Stimulated activated naive CD8-positive, alpha-beta T cell treated with anti-CD3 and anti-CD28 coated beads, Interleukin-15, Interleukin-2, amounts not matched to agents 100 U/mL and 50 U/mL, for 24 hours (primary cell): ENCODE data around the gene CD226.

Source experiments
- ATAC-seq: fragments of 150-1000 bp; cut with Tn5 transposase; one replicate; pipeline ENCODE4 v1.10.0; 2021
- DNase-seq: peaks from one replicate; pipeline ENCODE4 v3.0.0; 2021

The CD226 gene

GRCh38 chr18:69814861-69815385, 132.8 kb downstream of the CD226 start:
- DNase-seq: no peak

GRCh38 chr18:69813559-69813958, 134.1 kb downstream of the CD226 start:
- no peak for DNase-seq

More at GRCh38 chr18:69814861-69815385, 132.8 kb downstream of the CD226 start:
- ATAC-seq: no peak

GRCh38 chr18:69808399-69808798, 139.3 kb downstream of the CD226 start:
- ATAC-seq: no peak

More at GRCh38 chr18:69813559-69813958, 134.1 kb downstream of the CD226 start:
- no peak for ATAC-seq

GRCh38 chr18:69804776-69805501, 142.7 kb downstream of the CD226 start:
- DNase-seq (no peak), ATAC-seq (no peak)

More at GRCh38 chr18:69808399-69808798, 139.3 kb downstream of the CD226 start:
- DNase-seq: no peak
